GM19468 (cell line): ENCODE results near the gene FAM83F.
"Not testable (repeated sequence)": the region's sequence is repeated elsewhere in the genome, so short reads cannot be mapped to it uniquely, and the experiment has no call there.

Source experiments
- ATAC-seq: cut with Tn5 transposase; IDR thresholded peaks from one replicate; pipeline ENCODE4 v1.9.1; 2021; ENCODE audit warnings: mild to moderate bottlenecking, moderate library complexity, moderate number of reproducible peaks; ENCODE audit not compliant: unreplicated experiment; ENCODE audit errors: extremely low read depth

Gene FAM83F

GRCh38 chr22:39992088-39992826 lies 2.5 kb upstream of the FAM83F start:
- no peak for ATAC-seq

DNA sequence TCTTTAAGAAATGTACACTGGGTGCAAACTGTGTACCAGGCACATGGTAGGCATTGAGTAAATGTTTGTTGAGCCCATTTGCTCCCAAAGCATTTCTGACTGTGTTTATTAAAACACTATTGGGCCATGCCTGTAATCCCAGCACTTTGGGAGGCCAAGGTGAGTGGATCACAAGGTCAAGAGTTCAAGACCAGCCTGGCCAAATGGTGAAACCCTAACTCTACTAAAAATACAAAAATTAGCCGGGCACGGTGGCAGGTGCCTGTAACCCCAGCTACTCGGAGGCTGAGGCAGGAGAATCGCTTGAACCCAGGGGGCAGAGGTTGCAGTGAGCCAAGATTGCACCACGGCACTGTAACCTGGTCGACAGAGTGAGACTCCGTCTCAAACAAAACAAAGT lies 1.9 kb upstream of the FAM83F start:
- not testable (repeated sequence) for ATAC-seq

GRCh38 chr22:39994041-39994565 lies 651 bp upstream of the FAM83F start:
- ATAC-seq: no peak

DNA sequence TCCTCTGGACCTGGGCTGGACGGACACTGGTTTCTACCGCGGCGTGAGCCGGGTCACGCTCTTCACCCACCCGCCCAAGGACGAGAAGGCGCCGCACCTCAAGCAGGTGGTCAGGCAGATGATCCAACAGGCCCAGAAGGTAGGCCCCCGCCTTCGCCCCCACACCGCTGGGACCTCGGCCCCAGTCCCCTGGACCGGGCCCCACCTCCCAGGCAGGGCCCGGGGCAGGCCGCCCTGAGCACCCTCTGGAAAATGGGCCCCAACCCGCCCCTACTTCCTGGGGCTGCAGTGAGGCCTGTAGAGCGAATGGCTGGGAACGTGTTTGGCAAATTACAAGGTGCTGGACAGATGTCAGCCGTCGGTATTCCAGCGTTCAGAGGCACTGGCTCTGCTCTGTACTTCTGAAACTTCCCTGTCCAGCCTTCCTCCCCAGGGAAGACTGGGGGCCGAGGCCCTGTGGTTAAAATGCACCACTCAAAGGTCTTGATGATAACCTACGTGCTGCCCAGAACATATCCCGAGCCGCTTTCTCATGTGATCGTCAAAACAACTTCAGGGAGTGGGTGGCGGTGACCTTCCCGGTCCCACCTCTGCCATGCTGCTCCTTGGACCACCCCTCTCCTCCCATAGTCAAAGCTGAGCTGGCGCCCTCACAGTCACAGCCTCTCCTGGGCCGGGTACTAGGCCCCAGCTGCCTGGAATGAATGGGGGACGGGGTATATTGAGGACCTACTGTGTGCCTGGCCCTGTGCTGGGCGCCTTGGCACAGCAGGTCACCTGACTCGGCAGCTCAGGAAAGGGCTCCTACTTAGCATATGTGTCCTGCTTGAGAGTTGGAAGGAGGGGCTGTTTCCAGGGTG lies 869 bp downstream of the FAM83F start:
- no peak for ATAC-seq

DNA sequence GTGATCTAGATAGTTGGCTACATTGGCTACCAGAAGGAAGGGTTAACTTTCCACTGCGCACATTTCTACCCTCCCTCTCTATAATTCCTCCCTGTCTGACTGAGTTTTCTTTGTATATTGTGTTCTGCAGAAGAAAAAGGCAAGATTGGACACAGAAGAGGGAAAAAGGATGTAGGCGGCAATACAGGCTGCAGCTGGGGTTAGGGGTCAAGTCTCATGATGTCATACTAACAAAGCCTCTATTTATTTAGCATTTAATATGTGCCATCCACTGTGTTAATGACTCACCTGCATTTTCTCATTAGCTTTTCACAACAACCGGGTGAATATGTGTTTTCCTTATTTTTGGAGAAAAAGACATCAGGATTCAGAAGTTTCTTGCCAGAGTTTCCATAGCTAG lies 2.0 kb downstream of the FAM83F start:
- ATAC-seq: no peak

- ATAC-seq: no peak
Observed at GRCh38 chr22:39997421-39997820, 2.7 kb downstream of the FAM83F start.

DNA sequence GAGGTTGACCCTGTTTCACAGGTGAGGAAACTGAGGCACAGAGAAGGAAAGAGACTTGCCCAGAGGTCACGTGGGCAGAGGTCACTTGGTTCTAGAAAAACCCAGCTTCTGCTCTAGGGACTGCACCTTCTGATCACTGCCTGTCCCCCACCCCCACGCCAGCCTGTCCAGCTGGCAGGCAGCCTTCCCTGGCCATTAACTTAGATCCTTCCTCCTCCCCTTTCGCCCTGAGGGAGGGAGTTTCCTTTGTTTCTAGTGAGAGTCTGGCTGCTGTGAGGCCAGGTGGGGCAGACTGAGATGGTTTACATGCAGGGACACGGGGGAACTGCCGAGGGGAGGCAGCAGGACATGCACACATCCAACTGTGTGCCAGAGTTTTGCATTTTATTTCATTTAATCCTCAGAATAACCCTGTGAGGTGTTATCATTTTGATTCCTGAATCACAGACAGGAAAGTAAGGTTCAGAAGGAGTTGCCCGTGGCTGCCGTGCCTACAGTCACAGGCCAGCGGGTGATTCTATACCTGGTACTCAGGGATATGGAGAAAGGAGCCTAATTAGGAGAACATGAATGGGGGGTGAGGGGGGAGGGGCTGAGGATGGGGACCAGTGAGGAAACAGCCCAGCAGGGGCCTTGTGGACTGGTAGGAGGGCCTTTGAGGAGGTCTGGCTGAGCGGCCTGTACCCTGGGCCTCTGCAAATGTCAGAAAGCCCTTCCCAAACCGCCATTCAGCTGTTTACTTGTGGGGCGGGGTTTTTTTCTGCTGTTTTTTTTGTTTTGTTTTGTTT lies 3.4 kb downstream of the FAM83F start:
- no peak for ATAC-seq

- ATAC-seq: no peak
Observed at GRCh38 chr22:39999144-39999757, 4.5 kb downstream of the FAM83F start.

DNA sequence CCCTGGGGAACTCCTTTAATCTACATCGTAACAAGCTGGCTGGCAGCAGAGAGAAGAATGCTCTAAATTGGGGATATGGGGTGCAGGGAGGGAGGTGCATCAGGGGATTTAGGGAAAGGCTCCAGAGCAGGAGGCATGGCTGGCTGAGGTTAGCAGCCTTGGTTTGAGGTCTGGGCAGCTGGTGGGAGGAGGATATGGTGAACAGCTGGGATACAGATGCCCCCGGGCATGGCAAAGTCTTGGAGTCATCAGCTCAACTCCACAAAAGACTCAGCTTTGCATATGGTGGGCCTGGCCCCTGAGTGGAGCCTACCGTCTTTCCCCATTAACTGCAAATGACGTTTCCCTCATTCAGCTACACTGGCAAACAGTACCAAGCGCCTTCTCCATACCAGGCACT lies 5.4 kb downstream of the FAM83F start:
- ATAC-seq: no peak

DNA sequence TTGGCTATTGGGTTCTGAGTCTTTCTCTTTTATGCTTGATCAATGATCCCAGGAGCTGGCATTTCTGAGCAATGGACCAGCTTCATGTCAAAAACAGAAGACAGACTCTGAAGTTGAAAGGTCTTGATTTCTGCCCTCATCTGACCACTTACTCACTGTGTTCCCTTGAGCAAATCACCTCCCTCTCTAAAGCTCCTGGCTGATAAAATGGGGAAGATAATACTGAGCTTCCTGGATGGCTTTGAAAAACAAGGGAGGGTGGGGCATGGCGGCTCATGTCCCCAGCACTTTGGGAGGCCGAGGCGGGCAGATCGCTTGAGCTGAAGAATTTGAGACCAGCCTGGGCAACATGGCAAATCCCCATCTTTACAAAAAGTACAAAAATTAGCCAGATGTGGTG lies 6.4 kb downstream of the FAM83F start:
- no peak for ATAC-seq

DNA sequence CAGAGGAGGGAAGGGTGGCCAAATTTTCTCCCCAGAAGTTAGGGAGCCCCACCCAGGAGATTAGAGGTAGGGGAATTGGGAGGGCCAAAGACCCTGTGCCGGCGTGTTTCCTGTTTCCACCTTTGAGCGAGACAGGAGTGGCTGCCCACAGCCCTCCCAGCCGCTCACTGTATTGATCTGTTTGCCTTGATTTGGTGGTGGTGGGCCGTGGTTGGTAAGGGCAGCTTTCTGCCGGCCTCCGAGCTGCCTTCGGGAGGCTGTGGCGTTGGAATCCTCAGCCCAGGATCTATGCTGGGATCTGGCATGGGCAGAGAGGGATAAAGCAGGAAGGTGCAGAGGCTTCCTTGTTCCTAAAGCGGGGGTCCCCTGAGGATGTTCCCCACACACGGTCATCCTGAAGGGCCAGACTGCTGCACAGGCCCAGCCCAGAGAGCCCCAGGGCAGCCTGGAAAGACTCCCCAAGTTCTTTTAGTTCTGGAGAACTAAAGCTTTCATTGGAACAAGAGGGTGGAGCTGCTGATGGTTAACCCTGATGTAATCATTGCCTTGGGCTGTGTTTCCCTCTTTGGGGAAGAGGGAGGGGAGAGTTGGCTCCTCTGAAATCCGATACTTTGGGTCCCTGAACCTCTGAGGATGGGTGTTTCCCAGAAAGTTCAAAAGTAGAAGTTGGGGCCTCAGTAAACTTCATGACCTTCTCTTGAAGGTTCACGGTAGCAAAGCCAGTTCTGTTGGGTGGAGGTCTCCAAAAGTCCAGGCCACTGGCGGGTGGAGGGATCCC lies 7.2 kb downstream of the FAM83F start:
- no peak for ATAC-seq

DNA sequence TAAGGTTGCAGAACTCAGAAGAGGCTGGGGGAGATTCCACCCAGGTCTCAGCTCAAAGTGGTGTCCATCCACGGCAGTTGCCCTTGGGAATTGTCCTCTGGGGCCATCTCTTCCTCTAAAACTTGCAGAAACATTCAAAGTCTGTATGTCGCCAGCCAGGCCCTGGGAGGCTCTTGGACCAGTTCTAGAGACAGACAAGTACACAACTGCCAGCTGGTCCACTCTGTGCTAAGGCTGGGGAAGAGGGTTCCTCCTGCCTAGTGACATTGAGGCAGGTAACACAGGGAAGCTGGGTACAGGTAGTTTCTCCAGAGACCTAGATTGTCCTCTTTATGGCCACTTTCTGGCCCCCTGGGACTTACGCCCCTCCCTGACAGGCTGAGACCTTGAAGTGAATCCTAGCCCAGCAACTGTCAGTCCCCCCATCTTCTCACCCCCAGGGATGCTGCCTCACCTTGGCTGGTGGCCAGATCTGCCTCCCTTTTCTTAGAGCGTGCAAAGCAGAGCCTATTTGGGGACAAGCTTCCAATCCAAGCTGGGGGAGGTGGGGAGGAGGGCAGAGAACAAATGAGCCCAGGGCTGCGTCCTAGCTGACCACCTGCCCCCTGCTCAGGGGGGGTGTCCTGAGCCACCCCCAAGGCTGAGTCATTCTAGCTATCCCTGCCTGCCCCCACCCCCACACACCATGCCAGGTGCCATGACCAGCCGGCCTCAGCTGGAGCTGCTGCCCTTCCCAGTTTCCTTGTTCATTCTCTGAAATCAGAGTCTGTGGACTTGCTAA lies 8.4 kb downstream of the FAM83F start:
- ATAC-seq: no peak

DNA sequence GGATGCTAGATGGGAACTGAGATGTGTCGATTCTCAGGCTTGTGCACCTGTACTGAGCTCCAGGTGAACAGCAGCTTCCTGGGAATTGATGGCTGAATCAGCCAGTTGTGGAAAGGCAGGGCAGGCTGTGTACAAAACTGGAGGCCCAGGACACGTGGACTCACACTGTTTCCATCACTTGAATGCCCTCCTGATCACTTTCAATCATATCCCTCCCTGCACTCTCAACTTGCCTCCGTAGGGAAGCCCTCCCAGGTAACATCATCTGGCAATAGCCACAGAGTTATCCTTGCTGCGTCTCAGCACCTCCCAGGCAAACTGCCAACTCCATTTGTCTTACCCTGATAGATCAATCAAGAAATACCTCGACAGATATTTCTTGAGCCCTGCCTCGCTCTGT lies 10.1 kb downstream of the FAM83F start:
- no peak for ATAC-seq

GRCh38 chr22:40006641-40007040 lies 11.9 kb downstream of the FAM83F start:
- no peak for ATAC-seq

GRCh38 chr22:40007853-40008710 lies 13.3 kb downstream of the FAM83F start:
- no peak for ATAC-seq

GRCh38 chr22:40008726-40009291 lies 14.1 kb downstream of the FAM83F start:
- no peak for ATAC-seq

DNA sequence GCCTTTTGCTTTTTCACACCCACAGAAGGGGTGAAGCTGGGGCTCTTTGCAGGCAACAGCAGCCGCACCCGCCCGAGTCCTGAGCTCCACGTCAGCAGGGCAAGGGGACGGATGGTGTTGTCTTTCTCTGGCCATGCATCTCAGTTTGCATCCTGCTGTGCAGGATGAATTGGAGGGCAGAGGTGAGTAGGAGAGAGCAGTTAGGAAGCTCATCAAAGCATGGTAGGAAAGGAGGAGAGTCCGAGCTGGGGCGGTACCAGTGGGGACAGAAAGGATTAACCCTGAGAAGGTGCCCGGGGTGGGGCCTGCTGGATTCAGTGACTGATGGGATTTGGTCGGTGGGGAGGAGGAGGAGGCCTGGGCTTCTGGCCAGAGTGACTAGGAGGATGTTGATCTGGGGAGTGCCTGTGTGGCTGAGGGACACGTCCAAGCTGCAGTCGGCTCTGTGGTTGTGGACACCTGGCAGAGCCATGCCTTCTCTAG lies 14.6 kb downstream of the FAM83F start:
- ATAC-seq: no peak
